SK-N-SH treated with all-trans-retinoic acid at 6 μM for 48 hours (cell line): ENCODE measurements around the gene CCDC190.

Experiments used
- ATAC-seq: fragments of 200-7000 bp; cut with Tn5 transposase; 3 replicates; pipeline ENCODE4 v1.9.1; 2020; ENCODE audit warnings: mild to moderate bottlenecking, moderate library complexity
- ARNTL ChIP-seq: fragments of 450-650 bp; formaldehyde crosslinking; IDR thresholded peaks from 2 replicates; pipeline ENCODE4 v1.5.0; 2020; ENCODE audit warnings: low read depth, mild to moderate bottlenecking, moderate library complexity, borderline replicate concordance
- CREB5 ChIP-seq: fragments of 250-450 bp; sonication (Bioruptor Pico); IDR thresholded peaks from 2 replicates; pipeline ENCODE4 v1.5.1; 2020; ENCODE audit warnings: low read depth, mild to moderate bottlenecking, moderate library complexity
- CSRNP3 ChIP-seq: fragments of 250-450 bp; sonication (Bioruptor Pico); IDR thresholded peaks from 2 replicates; pipeline ENCODE4 v1.5.1; 2021; ENCODE audit warnings: mild to moderate bottlenecking, moderate library complexity
- ESRRG ChIP-seq: fragments of 250-450 bp; sonication (Bioruptor Pico); IDR thresholded peaks from 2 replicates; pipeline ENCODE4 v1.6.1; 2021; ENCODE audit warnings: mild to moderate bottlenecking
- GLIS3 ChIP-seq: fragments of 250-450 bp; sonication (Bioruptor Pico); IDR thresholded peaks from 2 replicates; pipeline ENCODE4 v1.5.0; 2020; ENCODE audit warnings: mild to moderate bottlenecking, moderate library complexity
- ISL1 ChIP-seq: fragments of 250-450 bp; sonication (Bioruptor Pico); IDR thresholded peaks from 2 replicates; pipeline ENCODE4 v2.1.2; 2022; ENCODE audit warnings: mild to moderate bottlenecking, moderate library complexity
- OSR1 ChIP-seq: fragments of 250-450 bp; sonication (Bioruptor Pico); IDR thresholded peaks from 2 replicates; pipeline ENCODE4 v1.8.0; 2022; ENCODE audit warnings: moderate library complexity, mild to moderate bottlenecking, inconsistent platforms
- POU6F1 ChIP-seq: fragments of 250-450 bp; sonication (Bioruptor Pico); IDR thresholded peaks from 2 replicates; pipeline ENCODE4 v1.8.0; 2021; ENCODE audit warnings: low read depth, mild to moderate bottlenecking, moderate library complexity, borderline replicate concordance
- PPARA ChIP-seq: fragments of 250-450 bp; sonication (Bioruptor Pico); IDR thresholded peaks from 2 replicates; pipeline ENCODE4 v1.5.0; 2020; ENCODE audit warnings: mild to moderate bottlenecking, borderline replicate concordance
- RARB ChIP-seq: fragments of 250-450 bp; sonication (Bioruptor Pico); IDR thresholded peaks from 2 replicates; pipeline ENCODE4 v1.8.0; 2021; ENCODE audit warnings: mild to moderate bottlenecking, moderate library complexity
- SNAI2 ChIP-seq: fragments of 250-450 bp; sonication (Bioruptor Pico); IDR thresholded peaks from 2 replicates; pipeline ENCODE4 v1.5.0; 2020; ENCODE audit warnings: mild to moderate bottlenecking, moderate library complexity
- TCF4 ChIP-seq: fragments of 250-450 bp; sonication (Bioruptor Pico); IDR thresholded peaks from 2 replicates; pipeline ENCODE4 v1.8.0; 2021; ENCODE audit warnings: mild to moderate bottlenecking, moderate library complexity, borderline replicate concordance
- TOX ChIP-seq: fragments of 250-450 bp; sonication (Bioruptor Pico); IDR thresholded peaks from 2 replicates; pipeline ENCODE4 v1.8.0; 2021; ENCODE audit warnings: mild to moderate bottlenecking, moderate library complexity, borderline replicate concordance
- TSHZ2 ChIP-seq: fragments of 250-450 bp; sonication (Bioruptor Pico); IDR thresholded peaks from 2 replicates; pipeline ENCODE4 v1.5.0; 2020; ENCODE audit warnings: mild to moderate bottlenecking, moderate library complexity
- ZC3H10 ChIP-seq: fragments of 250-450 bp; sonication (Bioruptor Pico); IDR thresholded peaks from 2 replicates; pipeline ENCODE4 v1.5.1; 2021; ENCODE audit warnings: mild to moderate bottlenecking, moderate library complexity
- ZFP3 ChIP-seq: fragments of 250-450 bp; sonication (Bioruptor Pico); IDR thresholded peaks from 2 replicates; pipeline ENCODE4 v1.5.0; 2020; ENCODE audit warnings: mild to moderate bottlenecking, moderate library complexity
- ZFP30 ChIP-seq: fragments of 450-650 bp; formaldehyde crosslinking; IDR thresholded peaks from 2 replicates; pipeline ENCODE4 v1.5.0; 2022; ENCODE audit warnings: mild to moderate bottlenecking, moderate library complexity
- ZNF565 ChIP-seq: fragments of 450-650 bp; formaldehyde crosslinking; conservative IDR thresholded peaks from 2 replicates; pipeline ENCODE4 v1.5.0; 2020; ENCODE audit warnings: low read depth, mild to moderate bottlenecking, moderate library complexity
- ZNF70 ChIP-seq: fragments of 450-650 bp; formaldehyde crosslinking; IDR thresholded peaks from 2 replicates; pipeline ENCODE4 v1.5.0; 2020; ENCODE audit warnings: mild to moderate bottlenecking, moderate library complexity
- ZNF8 ChIP-seq: fragments of 450-650 bp; formaldehyde crosslinking; IDR thresholded peaks from 2 replicates; pipeline ENCODE4 v1.5.0; 2020; ENCODE audit warnings: mild to moderate bottlenecking, moderate library complexity

CCDC190 gene

GRCh38 chr1:162901243-162901642, 40.3 kb upstream of the CCDC190 start:
- no peak for ATAC-seq
- no peak for TF ChIP-seq GLIS3
- TF ChIP-seq POU6F1 (CRISPR knock-in tag) = no peak
- TF ChIP-seq TCF4 = no peak
- TF ChIP-seq ZFP3 (CRISPR knock-in tag) = no peak
- TF ChIP-seq TOX (CRISPR knock-in tag) = no peak
- no peak for TF ChIP-seq RARB (CRISPR knock-in tag)
- TF ChIP-seq ZNF8 = no peak
- no peak for TF ChIP-seq ZNF70
- no peak for TF ChIP-seq ISL1 (CRISPR knock-in tag)
- TF ChIP-seq ESRRG (CRISPR knock-in tag) = no peak
- no peak for TF ChIP-seq ZNF565
- no peak for TF ChIP-seq ARNTL (CRISPR knock-in tag)
- no peak for TF ChIP-seq ZFP30 (CRISPR knock-in tag)
- no peak for TF ChIP-seq CSRNP3 (CRISPR knock-in tag)
- TF ChIP-seq SNAI2 = no peak
- TF ChIP-seq PPARA (CRISPR knock-in tag) = no peak
- TF ChIP-seq TSHZ2 (CRISPR knock-in tag) = no peak
- no peak for TF ChIP-seq CREB5 (CRISPR knock-in tag)
- TF ChIP-seq OSR1 (CRISPR knock-in tag) = no peak

- ATAC-seq = peak; percentile 87
Observed at GRCh38 chr1:162899422-162900146, 38.6 kb upstream of the CCDC190 start.

GRCh38 chr1:162893612-162893908, 32.6 kb upstream of the CCDC190 start:
- peak; percentile 55; the same call in 1 of the 2 replicates for TF ChIP-seq ZC3H10 (CRISPR knock-in tag)
- no peak for TF ChIP-seq CREB5 (CRISPR knock-in tag)
- peak; percentile 44 for TF ChIP-seq ISL1 (CRISPR knock-in tag)
- no peak; the same call in 2 of the 3 replicates for ATAC-seq

More at GRCh38 chr1:162899422-162900146, 38.6 kb upstream of the CCDC190 start:
- TF ChIP-seq ZFP3 (CRISPR knock-in tag) = no peak
- TF ChIP-seq ISL1 (CRISPR knock-in tag) = peak; percentile 39; the same call in 1 of the 2 replicates
